Measurements from ENCODE around the gene TET2.

The TET2 gene

DNA sequence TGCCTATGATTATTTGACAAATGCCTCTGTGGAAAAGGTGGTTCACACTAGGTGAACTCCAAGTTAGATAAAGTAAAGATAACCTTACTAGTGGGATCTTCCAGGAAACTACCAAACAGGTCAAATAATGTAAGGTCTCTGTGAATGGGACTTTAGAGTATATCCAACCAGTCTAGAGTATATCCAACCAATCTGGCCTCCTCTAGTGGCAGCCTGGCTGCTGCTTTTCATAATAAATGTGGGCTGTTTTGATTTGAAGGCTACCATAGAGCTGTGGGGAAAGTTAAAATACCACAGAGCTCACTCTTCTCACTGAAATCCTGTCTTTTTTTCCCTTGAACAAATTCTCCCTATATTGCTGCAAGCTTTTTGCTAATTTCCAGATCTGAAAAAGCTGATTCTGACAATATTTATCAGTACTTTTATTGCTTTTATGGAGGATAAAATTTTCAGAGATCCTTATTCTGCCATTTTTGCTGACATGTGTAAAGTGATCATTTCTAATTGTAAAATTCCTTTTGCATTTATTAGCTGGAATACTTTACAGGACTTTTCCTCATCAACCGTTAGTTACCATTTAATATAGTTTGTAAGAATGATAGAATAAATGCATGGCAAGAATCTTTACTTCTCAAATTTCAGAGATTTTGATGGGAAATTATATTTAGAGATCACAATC lies 111.3 kb downstream of the TET2 start:
- no peak overlapping the region for H3K27ac ChIP-seq
- TF ChIP-seq, protein P1, sequence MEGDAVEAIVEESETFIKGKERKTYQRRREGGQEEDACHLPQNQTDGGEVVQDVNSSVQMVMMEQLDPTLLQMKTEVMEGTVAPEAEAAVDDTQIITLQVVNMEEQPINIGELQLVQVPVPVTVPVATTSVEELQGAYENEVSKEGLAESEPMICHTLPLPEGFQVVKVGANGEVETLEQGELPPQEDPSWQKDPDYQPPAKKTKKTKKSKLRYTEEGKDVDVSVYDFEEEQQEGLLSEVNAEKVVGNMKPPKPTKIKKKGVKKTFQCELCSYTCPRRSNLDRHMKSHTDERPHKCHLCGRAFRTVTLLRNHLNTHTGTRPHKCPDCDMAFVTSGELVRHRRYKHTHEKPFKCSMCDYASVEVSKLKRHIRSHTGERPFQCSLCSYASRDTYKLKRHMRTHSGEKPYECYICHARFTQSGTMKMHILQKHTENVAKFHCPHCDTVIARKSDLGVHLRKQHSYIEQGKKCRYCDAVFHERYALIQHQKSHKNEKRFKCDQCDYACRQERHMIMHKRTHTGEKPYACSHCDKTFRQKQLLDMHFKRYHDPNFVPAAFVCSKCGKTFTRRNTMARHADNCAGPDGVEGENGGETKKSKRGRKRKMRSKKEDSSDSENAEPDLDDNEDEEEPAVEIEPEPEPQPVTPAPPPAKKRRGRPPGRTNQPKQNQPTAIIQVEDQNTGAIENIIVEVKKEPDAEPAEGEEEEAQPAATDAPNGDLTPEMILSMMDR (conservative IDR thresholded peaks at IDR 0.05): peak; percentile 39

DNA sequence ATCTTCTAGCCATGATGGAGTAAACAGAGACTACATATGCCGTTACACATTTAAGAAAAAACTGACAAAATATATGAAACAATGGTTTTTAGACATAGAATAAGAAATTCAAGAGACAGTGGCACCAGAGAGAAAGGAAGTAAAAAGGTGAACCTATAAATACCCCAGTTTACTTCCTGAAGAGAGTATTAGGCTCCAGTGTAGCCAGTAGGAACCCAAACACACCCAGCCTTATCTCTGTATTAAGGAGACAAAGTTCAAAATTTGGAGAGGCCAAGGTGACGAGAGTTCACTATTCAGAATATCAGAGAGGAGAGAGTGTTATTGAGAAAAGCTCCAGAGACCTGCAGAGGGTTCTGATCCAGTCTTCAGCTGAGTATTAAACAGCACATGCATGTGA lies 119.0 kb downstream of the TET2 start:
- no peak overlapping the region for H3K27ac ChIP-seq
- TF ChIP-seq, protein P1 (conservative IDR thresholded peaks at IDR 0.05): no peak

DNA sequence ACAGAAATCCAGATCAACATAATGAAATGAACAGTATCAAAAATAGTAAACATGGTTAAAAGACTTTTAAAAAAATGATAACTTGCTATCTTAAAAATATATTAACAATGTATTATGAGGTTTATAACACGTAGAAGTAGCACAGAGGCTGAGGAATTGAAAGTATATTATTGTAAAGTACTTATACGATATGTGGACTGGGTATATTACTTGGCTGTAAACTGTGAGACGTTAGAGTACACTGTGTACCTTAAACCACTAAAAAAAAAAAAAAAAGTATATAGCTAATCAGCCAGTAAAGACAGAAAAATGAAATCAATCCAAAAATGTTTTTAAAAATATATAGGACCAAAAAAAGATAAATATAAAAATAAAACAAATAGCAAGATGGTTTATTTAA lies 120.6 kb downstream of the TET2 start:
- no peak overlapping the region for H3K27ac ChIP-seq
- TF ChIP-seq, protein P1 (conservative IDR thresholded peaks at IDR 0.05): no peak

DNA sequence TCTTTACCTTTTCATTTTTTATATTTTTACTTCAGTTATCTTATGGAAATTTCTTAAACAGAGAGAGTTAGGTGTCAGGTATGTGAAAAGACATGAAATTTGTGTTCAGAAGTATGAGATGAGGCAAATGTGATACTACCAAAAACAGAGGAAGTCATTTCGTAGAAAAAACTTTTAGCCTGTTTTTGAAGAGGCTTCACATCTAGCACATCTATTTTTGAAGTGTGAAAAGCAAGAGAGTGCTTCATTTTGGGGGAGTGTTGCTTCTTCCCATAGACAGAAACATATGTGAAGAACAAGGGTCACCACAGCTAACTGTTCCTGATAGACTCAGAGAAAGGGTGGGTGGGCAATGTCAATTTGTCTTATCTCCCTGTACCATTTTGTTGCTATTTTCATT lies 125.3 kb downstream of the TET2 start:
- TF ChIP-seq, protein P1 (conservative IDR thresholded peaks at IDR 0.05): no peak
- H3K27ac ChIP-seq: no peak overlapping the region

DNA sequence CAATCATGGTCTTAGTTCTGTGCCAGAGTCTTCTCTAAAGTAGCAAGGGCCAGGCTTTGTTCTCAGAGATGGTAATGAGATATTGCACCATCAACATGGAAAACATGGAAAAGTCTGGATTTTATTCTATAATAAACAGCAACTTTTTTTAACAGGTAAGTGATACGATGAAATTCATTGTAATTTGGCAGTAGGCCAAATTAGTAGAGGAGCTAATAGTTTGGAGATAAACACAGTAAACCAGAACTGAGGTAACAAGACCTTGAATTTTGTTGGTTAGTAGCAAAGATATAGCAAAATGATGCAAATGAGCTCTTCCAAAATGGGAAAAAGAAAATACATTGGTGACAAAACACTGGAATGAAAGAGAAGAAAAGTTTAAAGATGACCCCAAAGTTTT lies 126.6 kb downstream of the TET2 start:
- TF ChIP-seq, protein P1 (conservative IDR thresholded peaks at IDR 0.05): no peak
- H3K27ac ChIP-seq: no peak overlapping the region

DNA sequence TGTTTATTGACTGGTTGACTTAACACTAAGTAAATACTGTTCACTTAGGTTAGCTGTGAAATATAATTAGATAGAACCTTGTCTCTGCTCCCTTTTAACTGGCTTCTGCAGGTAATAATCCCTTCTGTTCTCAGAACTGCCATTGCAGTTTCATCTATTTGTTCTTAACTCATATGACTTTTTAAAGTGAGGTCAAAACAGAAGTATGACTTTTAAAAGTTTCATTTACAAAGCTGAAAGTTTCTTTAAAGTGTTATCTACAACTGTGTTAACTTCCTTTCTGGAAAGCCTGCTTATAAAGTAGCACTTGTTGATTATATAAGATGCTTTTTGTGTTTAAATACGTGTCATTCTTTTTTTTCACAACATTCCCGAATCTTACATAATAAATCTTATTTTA lies 127.4 kb downstream of the TET2 start:
- H3K27ac ChIP-seq: no peak overlapping the region
- TF ChIP-seq, protein P1 (conservative IDR thresholded peaks at IDR 0.05): no peak

DNA sequence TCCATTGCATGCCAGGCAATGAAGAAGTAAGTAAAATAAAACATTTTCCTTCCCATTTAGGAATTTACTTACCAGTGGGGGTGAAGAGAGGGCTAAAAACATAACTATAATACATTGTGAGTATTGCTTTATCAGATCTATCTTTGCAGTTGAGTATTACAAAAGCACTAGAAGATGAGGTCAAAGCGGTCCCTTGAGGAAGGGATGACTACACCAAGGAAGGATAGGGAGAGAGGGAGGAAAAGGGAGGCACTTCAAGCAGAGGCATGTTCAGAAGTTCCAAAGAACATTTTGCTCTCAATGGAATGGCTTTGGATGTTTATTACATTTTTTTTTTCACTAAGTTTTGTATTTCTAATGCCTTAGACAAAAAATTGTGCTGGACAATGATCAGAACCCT lies 127.8 kb downstream of the TET2 start:
- no peak overlapping the region for H3K27ac ChIP-seq
- TF ChIP-seq, protein P1 (conservative IDR thresholded peaks at IDR 0.05): no peak

Data from VCaP (cell line).